ENCODE data around the gene LYPD5. TPM values are rescaled to one million over a fixed set of nuclear protein-coding genes. Genes with fewer than 3 reads are reported as not detected.

LYPD5 gene
- total RNA-seq, 1 experiment from 2014 or later, result 0.46 TPM

- Mint-ChIP-seq H3K4me3 (no peak overlapping the region), H3K27ac (no peak overlapping the region), H3K9me3 (no peaks in the 10 kb centered on the region), H3K4me1 (peaks cover 18% of the 10 kb centered on the region), H3K36me3 (peaks cover 37% of the 10 kb centered on the region), H3K27me3 (ENCODE audit: low read depth) (no peaks in the 10 kb centered on the region)
- TF ChIP-seq RORB (CRISPR knock-in tag; IDR thresholded peaks at IDR 0.05), result no peak
- ChIA-PET POLR2A (no interaction called here), CTCF (interaction anchor here (1.0 to 7.7 kb wide), 3 partner anchors 15 to 100 kb away, joined by 4 to 76 read pairs (median 4); no protein-coding TSS in a partner anchor)
- no peak for DNase-seq (ENCODE audit: low spot score)
- no peak for ATAC-seq
These were observed 50.6 kb downstream of the LYPD5 start for GRCh38 chr19:43751466-43752220.

- Mint-ChIP-seq H3K27ac (no peak overlapping the region), H3K9me3 (no peaks in the 10 kb centered on the region), H3K4me3 (no peak overlapping the region), H3K4me1 (peaks cover 7% of the 10 kb centered on the region), H3K36me3 (peaks cover 40% of the 10 kb centered on the region), H3K27me3 (ENCODE audit: low read depth) (no peaks in the 10 kb centered on the region)
- ChIA-PET CTCF (no interaction called here), POLR2A (no interaction called here)
- DNase-seq (ENCODE audit: low spot score) (no peak), ATAC-seq (no peak)
- TF ChIP-seq TEAD4 (CRISPR knock-in tag; IDR thresholded peaks at IDR 0.05) (no peak), NFE2L1 (CRISPR knock-in tag; IDR thresholded peaks at IDR 0.05) (no peak), E2F4 (CRISPR knock-in tag; IDR thresholded peaks at IDR 0.05; ENCODE audit: borderline replicate concordance, low read depth) (no peak), RELA (CRISPR knock-in tag; IDR thresholded peaks at IDR 0.05; ENCODE audit: borderline replicate concordance) (no peak), ZNF263 (CRISPR knock-in tag; IDR thresholded peaks at IDR 0.05; ENCODE audit: low read depth) (no peak), ZNF232 (CRISPR knock-in tag; IDR thresholded peaks at IDR 0.05) (no peak), CBFB (CRISPR knock-in tag; IDR thresholded peaks at IDR 0.05; ENCODE audit: low read depth) (no peak), JAZF1 (CRISPR knock-in tag; IDR thresholded peaks at IDR 0.05) (no peak), GTF2I (CRISPR knock-in tag; conservative IDR thresholded peaks at IDR 0.05) (no peak), MAX (CRISPR knock-in tag; IDR thresholded peaks at IDR 0.05) (no peak), NR3C1 (CRISPR knock-in tag; conservative IDR thresholded peaks at IDR 0.05; ENCODE audit: low read depth) (no peak), SOX15 (CRISPR knock-in tag; IDR thresholded peaks at IDR 0.05) (no peak)
These were observed 52.3 kb downstream of the LYPD5 start for GRCh38 chr19:43749898-43750297.

- ATAC-seq (no peak), DNase-seq (ENCODE audit: low spot score) (no peak)
- no peak overlapping the region for H3K4me3 Mint-ChIP-seq
- H3K27ac Mint-ChIP-seq, result no peak overlapping the region
- no peaks in the 10 kb centered on the region for H3K9me3 Mint-ChIP-seq
- H3K27me3 Mint-ChIP-seq (ENCODE audit: low read depth), result no peaks in the 10 kb centered on the region
- ChIA-PET POLR2A (no interaction called here), CTCF (no interaction called here)
- H3K4me1 Mint-ChIP-seq, result peaks cover 7% of the 10 kb centered on the region
- TF ChIP-seq SOX15 (CRISPR knock-in tag; IDR thresholded peaks at IDR 0.05) (no peak), FOXP4 (CRISPR knock-in tag; IDR thresholded peaks at IDR 0.05) (no peak), CREM (CRISPR knock-in tag; IDR thresholded peaks at IDR 0.05) (no peak), FOXK1 (CRISPR knock-in tag; IDR thresholded peaks at IDR 0.05) (no peak), SMAD4 (CRISPR knock-in tag; IDR thresholded peaks at IDR 0.05) (no peak), FOXP1 (CRISPR knock-in tag; IDR thresholded peaks at IDR 0.05; ENCODE audit: borderline replicate concordance) (no peak), ZNF232 (CRISPR knock-in tag; IDR thresholded peaks at IDR 0.05) (no peak), NFE2L1 (CRISPR knock-in tag; IDR thresholded peaks at IDR 0.05) (no peak)
- H3K36me3 Mint-ChIP-seq, result peaks cover 46% of the 10 kb centered on the region
These were observed 53.1 kb downstream of the LYPD5 start for GRCh38 chr19:43749152-43749551.

Data from WTC11 (cell line).